PFSK-1 (cell line): ENCODE measurements around the gene TRMU.

Source experiments
- POLR2AphosphoS5 ChIP-seq: IDR thresholded peaks from 2 replicates; pipeline ENCODE4 v1.6.1; 2012; ENCODE audit warnings: low read depth, mild to moderate bottlenecking, control low read depth, low read length, moderate library complexity
- TAF1 ChIP-seq: IDR thresholded peaks from 2 replicates; pipeline ENCODE4 v1.6.1; 2012; ENCODE audit warnings: low read length, control low read depth, borderline replicate concordance; ENCODE audit not compliant: insufficient read depth

DNA sequence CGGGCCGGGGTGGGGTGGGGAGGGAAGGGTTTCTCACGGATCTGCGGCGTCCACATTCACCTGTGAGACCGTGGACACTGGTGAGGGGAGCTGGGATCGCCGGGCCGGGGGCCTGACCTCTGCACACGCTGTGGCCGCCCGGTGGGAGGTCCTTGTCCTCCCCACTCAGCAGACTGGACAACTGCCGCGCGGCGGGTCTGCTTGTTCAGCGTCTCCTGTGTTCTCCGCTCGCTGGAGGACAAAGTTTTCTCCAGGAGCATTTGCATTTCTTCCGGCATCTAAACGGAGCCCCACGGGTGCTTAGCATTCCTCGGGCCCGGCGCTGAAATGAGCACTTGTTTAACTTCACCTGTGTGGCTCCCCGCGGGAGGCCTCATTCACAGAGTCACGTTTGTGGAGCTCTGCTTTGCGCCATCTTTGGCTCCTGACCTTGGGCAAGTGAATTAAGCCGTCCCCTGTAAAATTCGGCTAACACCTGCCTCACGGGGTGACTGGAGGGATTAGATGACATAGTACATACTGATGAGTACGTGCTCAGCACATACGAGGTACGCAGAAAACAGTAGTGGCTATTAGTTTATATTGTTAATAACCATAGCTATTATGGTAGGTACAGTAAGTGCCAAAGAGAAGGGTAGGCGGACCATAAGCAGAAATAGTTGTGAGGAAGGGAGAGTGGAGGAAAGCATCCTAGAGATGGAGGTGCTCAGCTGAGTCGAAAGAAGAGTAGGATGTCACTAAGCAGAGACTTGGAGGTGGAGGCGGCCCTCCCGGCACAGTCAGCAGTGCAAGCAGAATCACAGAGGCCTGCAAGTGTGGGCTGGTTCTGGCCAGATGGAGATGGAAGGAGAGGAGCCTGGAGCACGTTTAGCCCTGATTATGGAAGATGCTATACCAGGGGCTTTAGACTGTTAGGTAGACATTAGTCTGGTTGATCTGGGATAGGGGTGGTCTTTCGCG, 885 bp downstream of the TRMU start:
- TF ChIP-seq POLR2AphosphoS5 (no peak), TAF1 (no peak)
